Mucosa of rectum (tissue), 2 donors: ENCODE data around the gene SAMHD1.

ENCODE experiments used
- H3K27ac ChIP-seq, 2 donors: one replicate each; pipeline ENCODE4 v1.7.0; 2013; ENCODE audit warnings: inconsistent platforms in 2 of 2, low read depth in 2 of 2, low read length in 2 of 2
- H3K27me3 ChIP-seq, 2 donors: one replicate each; pipeline ENCODE4 v1.7.0; 2013; ENCODE audit warnings: low read length in 2 of 2; ENCODE audit not compliant: control insufficient read depth in 2 of 2, insufficient read depth in 2 of 2
- H3K36me3 ChIP-seq, 2 donors: one replicate each; pipeline ENCODE4 v1.7.0; 2013; ENCODE audit warnings: low read length in 2 of 2; ENCODE audit not compliant: control insufficient read depth in 2 of 2, insufficient read depth in 2 of 2
- H3K4me1 ChIP-seq, 2 donors: one replicate each; pipeline ENCODE4 v1.7.0; 2013; ENCODE audit warnings: low read length in 2 of 2, mild to moderate bottlenecking in 1 of 2; ENCODE audit not compliant: control insufficient read depth in 2 of 2, insufficient read depth in 2 of 2
- H3K4me3 ChIP-seq, 2 donors: one replicate each; pipeline ENCODE4 v1.7.0; 2013; ENCODE audit warnings: low read length in 2 of 2
- H3K9ac ChIP-seq, 2 donors: one replicate each; pipeline ENCODE4 v1.7.0; 2013; ENCODE audit warnings: low read length in 2 of 2, low read depth in 1 of 2, mild to moderate bottlenecking in 1 of 2
- H3K9me3 ChIP-seq, 2 donors: one replicate each; pipeline ENCODE4 v1.7.0; 2013; ENCODE audit warnings: low read length in 2 of 2; ENCODE audit not compliant: control insufficient read depth in 2 of 2
- donor health status: healthy.
- donor health status: Normal muscosa, but diverticular disease.

Gene SAMHD1

GRCh38 chr20:36891211-36891610 is 60.3 kb downstream of the SAMHD1 start:
- Histone ChIP-seq H3K36me3 (peaks cover 39 to 63% of the 10 kb centered on the region in 2 donors), H3K27me3 (no peaks in the 10 kb centered on the region)

GRCh38 chr20:36890586-36890985 is 60.9 kb downstream of the SAMHD1 start:
- no peaks in the 10 kb centered on the region for H3K27me3 ChIP-seq
- peaks cover 2 to 11% of the 10 kb centered on the region in 2 donors for H3K4me1 ChIP-seq
- H3K9ac ChIP-seq = no peak overlapping the region
- no peak overlapping the region for H3K27ac ChIP-seq
- H3K9me3 ChIP-seq = no peaks in the 10 kb centered on the region
- H3K36me3 ChIP-seq = peaks cover 37 to 58% of the 10 kb centered on the region in 2 donors
- H3K4me3 ChIP-seq = no peak overlapping the region

More at GRCh38 chr20:36891211-36891610, 60.3 kb downstream of the SAMHD1 start:
- no peak overlapping the region for H3K27ac ChIP-seq
- peaks cover 2 to 11% of the 10 kb centered on the region in 2 donors for H3K4me1 ChIP-seq
- H3K9me3 ChIP-seq = no peaks in the 10 kb centered on the region
- H3K9ac ChIP-seq = no peak overlapping the region
- no peak overlapping the region for H3K4me3 ChIP-seq

DNA sequence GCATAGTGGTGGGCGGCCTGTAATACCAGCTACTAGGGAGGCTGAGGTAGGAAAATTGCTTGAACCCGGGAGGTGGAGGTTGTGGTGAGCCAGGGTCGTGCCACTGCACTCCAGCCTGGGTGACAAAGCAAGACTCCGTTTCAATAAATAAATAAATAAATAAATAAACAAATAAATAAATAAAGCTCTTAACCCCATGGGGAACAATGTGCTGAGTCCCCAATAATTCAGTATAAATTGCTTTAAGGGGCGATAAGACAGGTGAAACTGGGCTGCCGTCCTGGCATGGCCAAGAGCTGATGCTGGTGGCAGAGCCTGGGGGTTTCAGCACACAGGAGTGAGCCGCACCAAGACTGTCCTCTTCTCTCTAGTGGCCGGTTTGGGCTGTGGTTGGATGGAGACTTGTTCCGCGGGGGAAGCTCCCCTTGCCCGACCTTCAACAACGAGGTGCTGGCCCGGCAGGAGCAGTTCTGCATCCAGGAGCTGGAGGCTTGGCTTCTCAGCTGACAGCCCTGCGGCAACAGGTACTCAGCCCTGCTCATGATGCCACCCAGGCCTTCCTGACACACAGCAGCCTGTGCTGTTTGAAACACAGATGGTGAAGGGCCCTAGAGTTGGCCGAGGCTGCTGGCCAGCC is 62.5 kb downstream of the SAMHD1 start:
- H3K9ac ChIP-seq = no peak overlapping the region
- H3K4me1 ChIP-seq = peaks cover 2 to 11% of the 10 kb centered on the region in 2 donors
- H3K27ac ChIP-seq = no peak overlapping the region
- no peaks in the 10 kb centered on the region for H3K9me3 ChIP-seq
- H3K4me3 ChIP-seq = no peak overlapping the region
- no peaks in the 10 kb centered on the region for H3K27me3 ChIP-seq
- peaks cover 35 to 50% of the 10 kb centered on the region in 2 donors for H3K36me3 ChIP-seq

DNA sequence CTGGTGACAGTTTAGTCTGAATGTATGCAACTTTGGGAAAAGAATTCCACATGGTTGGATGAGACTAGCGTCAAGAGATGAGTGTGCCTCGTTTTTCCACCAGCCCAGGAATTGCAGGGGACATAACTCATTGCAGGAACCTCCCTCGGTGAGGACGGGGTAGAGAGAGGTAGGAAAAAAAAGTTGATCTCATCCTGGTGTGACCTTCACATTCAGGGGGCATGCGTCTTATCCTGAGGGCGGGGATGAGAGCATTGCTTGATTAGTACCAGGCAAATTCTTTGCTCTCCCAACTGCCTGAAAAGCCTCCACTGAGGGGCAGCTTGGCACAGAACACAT is 63.8 kb downstream of the SAMHD1 start:
- Histone ChIP-seq H3K9ac (no peak overlapping the region), H3K27me3 (no peaks in the 10 kb centered on the region), H3K9me3 (no peaks in the 10 kb centered on the region), H3K36me3 (peaks cover 24 to 38% of the 10 kb centered on the region in 2 donors), H3K27ac (no peak overlapping the region), H3K4me3 (no peak overlapping the region), H3K4me1 (peaks cover 2 to 11% of the 10 kb centered on the region in 2 donors)

GRCh38 chr20:36886859-36887751 is 64.4 kb downstream of the SAMHD1 start:
- Histone ChIP-seq H3K4me3 (peak overlapping the region; percentile 28 to 31), H3K9me3 (no peaks in the 10 kb centered on the region), H3K36me3 (peaks cover 24 to 33% of the 10 kb centered on the region in 2 donors), H3K4me1 (peaks cover 6 to 16% of the 10 kb centered on the region in 2 donors), H3K9ac (no peak overlapping the region), H3K27ac (peak overlapping the region in 1 of 2 donors; percentile 16), H3K27me3 (no peaks in the 10 kb centered on the region)

- H3K4me1 ChIP-seq = peaks cover 7 to 24% of the 10 kb centered on the region in 2 donors
- H3K9me3 ChIP-seq = no peaks in the 10 kb centered on the region
- no peak overlapping the region for H3K27ac ChIP-seq
- H3K9ac ChIP-seq = no peak overlapping the region
- H3K4me3 ChIP-seq = no peak overlapping the region
- peaks cover 12 to 21% of the 10 kb centered on the region in 2 donors for H3K36me3 ChIP-seq
- no peaks in the 10 kb centered on the region for H3K27me3 ChIP-seq
Observed at GRCh38 chr20:36885356-36885755, 66.2 kb downstream of the SAMHD1 start.

- peaks cover 7 to 24% of the 10 kb centered on the region in 2 donors for H3K4me1 ChIP-seq
- H3K9me3 ChIP-seq = no peaks in the 10 kb centered on the region
- no peaks in the 10 kb centered on the region for H3K27me3 ChIP-seq
- H3K4me3 ChIP-seq = no peak overlapping the region
- peaks cover 8 to 14% of the 10 kb centered on the region in 2 donors for H3K36me3 ChIP-seq
- H3K9ac ChIP-seq = no peak overlapping the region
- H3K27ac ChIP-seq = no peak overlapping the region
Observed at GRCh38 chr20:36883977-36884535, 67.5 kb downstream of the SAMHD1 start.

DNA sequence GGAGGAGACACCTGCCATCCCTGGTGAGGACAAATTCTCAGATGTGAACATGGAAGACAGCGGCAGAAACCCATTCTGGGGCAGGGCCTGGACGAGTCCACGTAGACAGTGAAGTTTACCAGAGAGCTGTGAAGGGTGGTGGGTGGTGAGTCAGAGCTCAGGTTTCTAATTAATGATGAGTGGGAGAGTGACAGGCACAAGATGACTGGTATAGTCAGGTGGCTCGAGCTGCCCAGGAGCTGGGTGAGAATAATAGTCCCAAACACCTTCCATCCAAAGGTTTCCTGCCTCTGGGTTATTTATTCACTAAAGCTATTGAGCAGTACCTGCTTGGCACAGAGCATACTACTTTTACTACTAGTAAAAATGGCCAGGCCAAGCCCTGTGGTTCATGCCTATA is 69.6 kb downstream of the SAMHD1 start:
- H3K4me1 ChIP-seq = peaks cover 7 to 25% of the 10 kb centered on the region in 2 donors
- H3K27ac ChIP-seq = peak overlapping the region; percentile 55 to 77
- H3K36me3 ChIP-seq = peaks cover 3 to 6% of the 10 kb centered on the region in 2 donors
- no peak overlapping the region for H3K4me3 ChIP-seq
- H3K9me3 ChIP-seq = no peaks in the 10 kb centered on the region
- H3K9ac ChIP-seq = no peak overlapping the region
- H3K27me3 ChIP-seq = no peaks in the 10 kb centered on the region

DNA sequence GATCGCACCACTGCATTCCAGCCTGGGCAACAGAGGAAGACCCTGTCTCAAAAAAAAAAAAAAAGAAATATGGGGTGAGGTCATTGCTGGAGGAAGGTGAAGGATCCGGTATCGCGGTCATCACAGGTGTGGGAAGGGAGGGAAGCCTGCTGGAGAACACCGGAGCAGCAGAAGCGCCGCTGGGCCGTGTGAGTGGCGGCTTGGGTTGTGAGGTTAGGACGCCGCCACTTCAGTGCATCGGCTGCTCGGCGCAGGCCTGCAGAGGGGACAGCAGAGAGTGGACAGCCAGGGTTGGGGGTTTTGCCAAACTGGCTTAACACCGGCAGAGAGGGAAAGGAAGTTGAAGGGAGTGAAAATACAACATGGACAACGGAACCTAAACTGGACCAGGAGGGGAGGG is 70.2 kb downstream of the SAMHD1 start:
- Histone ChIP-seq H3K4me3 (no peak overlapping the region), H3K4me1 (peaks cover 11 to 27% of the 10 kb centered on the region in 2 donors), H3K27me3 (no peaks in the 10 kb centered on the region), H3K36me3 (peaks cover 3 to 6% of the 10 kb centered on the region in 2 donors), H3K9ac (no peak overlapping the region), H3K27ac (peak overlapping the region; percentile 55 to 77), H3K9me3 (no peaks in the 10 kb centered on the region)

DNA sequence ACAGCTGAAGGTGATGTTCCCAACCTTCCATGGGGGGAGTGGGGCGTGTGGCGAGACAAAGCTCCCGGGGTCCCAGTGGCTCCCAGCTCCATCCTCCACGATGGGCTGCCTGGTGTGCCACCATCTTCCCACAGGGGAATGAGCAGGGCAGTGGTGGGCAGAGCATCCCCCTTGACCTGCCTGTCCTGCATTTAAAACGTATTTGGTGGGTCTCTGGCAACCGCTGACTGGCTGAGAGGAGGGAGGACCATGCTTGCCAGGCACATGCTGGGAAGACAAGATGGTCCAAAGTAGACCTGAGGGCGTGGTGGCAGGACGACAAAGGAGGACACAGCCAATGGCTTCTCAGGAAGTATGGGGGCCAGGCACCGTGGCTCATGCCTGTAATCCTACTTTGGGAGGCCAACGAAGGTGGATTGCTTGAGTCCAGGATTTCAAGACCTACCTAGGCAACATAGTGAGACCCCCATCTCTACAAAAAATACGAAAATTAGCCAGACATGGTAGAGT is 70.7 kb downstream of the SAMHD1 start:
- Histone ChIP-seq H3K4me1 (peaks cover 13 to 30% of the 10 kb centered on the region in 2 donors), H3K9me3 (no peaks in the 10 kb centered on the region), H3K36me3 (peaks cover 3 to 6% of the 10 kb centered on the region in 2 donors), H3K9ac (no peak overlapping the region), H3K27me3 (no peaks in the 10 kb centered on the region), H3K4me3 (no peak overlapping the region), H3K27ac (peak overlapping the region; percentile 3 to 77)
